NCI-H1048 (cell line): ENCODE measurements around the gene CLK3.

Source experiments
- DNase-seq: peaks from one replicate; lab custom pipeline; 2025; lab: John Stamatoyannopoulos, UW

Gene CLK3

GRCh38 chr15:74603026-74603788 lies 12.4 kb upstream of the CLK3 start:
- DNase-seq, result no peak

GRCh38 chr15:74603789-74604705 lies 11.6 kb upstream of the CLK3 start:
- DNase-seq, result no peak

GRCh38 chr15:74604983-74605794 lies 10.4 kb upstream of the CLK3 start:
- DNase-seq, result no peak

- DNase-seq, result no peak
These were observed 9.9 kb upstream of the CLK3 start for GRCh38 chr15:74605795-74606150.

GRCh38 chr15:74608786-74609185 lies 6.8 kb upstream of the CLK3 start:
- no peak for DNase-seq

- no peak for DNase-seq
These were observed 5.7 kb upstream of the CLK3 start for GRCh38 chr15:74609938-74610301.

- DNase-seq, result no peak
These were observed 5.2 kb upstream of the CLK3 start for GRCh38 chr15:74610302-74610951.

- DNase-seq, result no peak
These were observed 4.3 kb upstream of the CLK3 start for GRCh38 chr15:74611341-74611740.

- DNase-seq, result no peak
These were observed 3.8 kb upstream of the CLK3 start for GRCh38 chr15:74611834-74612233.

GRCh38 chr15:74612677-74613076 lies 3.0 kb upstream of the CLK3 start:
- DNase-seq, result no peak

GRCh38 chr15:74613089-74613952 lies 2.3 kb upstream of the CLK3 start:
- DNase-seq, result no peak

- no peak for DNase-seq
These were observed 1.5 kb upstream of the CLK3 start for GRCh38 chr15:74613953-74614743.

GRCh38 chr15:74614744-74615507 lies 710 bp upstream of the CLK3 start:
- DNase-seq, result peak; percentile 52

GRCh38 chr15:74616366-74616939 lies 817 bp downstream of the CLK3 start:
- peak; percentile 24 for DNase-seq

GRCh38 chr15:74616996-74617395 lies 1.4 kb downstream of the CLK3 start:
- DNase-seq, result no peak

GRCh38 chr15:74618841-74619596 lies 3.4 kb downstream of the CLK3 start:
- DNase-seq, result no peak

- no peak for DNase-seq
These were observed 4.4 kb downstream of the CLK3 start for GRCh38 chr15:74619916-74620635.
